Fibroblast of villous mesenchyme (primary cell): ENCODE measurements around the gene TYK2. TPM values are rescaled to one million over a fixed set of nuclear protein-coding genes. Genes with fewer than 3 reads are reported as not detected.
"Not testable (repeated sequence)": the region's sequence is repeated elsewhere in the genome, so short reads cannot be mapped to it uniquely, and the experiment has no call there.

ENCODE experiments used
- DNase-seq: peaks from one replicate; pipeline ENCODE4 v3.0.0-alpha.2; 2010; ENCODE audit warnings: low read depth
- H3K4me3 ChIP-seq: 2 replicates; pipeline ENCODE4 v1.5.1; 2011; ENCODE audit warnings: low read depth, mild to moderate bottlenecking, low read length
- CTCF ChIP-seq: IDR thresholded peaks from 2 replicates; pipeline ENCODE4 v1.5.1; 2012; ENCODE audit warnings: low read depth, mild to moderate bottlenecking, low read length; ENCODE audit not compliant: insufficient read depth
- total RNA-seq: library from RNA; depleted of rRNA; stranded (reverse); fragments of >200 nt; gene quantifications from 2 replicates; pipeline ENCODE4 v1.2.3, GENCODE V29; 2012

Gene TYK2
- total RNA-seq, 1 donor = 83.8 TPM

GRCh38 chr19:10417541-10418234 lies 37.3 kb upstream of the TYK2 start:
- no peak for TF ChIP-seq CTCF
- no peak overlapping the region for H3K4me3 ChIP-seq
- DNase-seq = no peak

- peak; percentile 71 for TF ChIP-seq CTCF
- H3K4me3 ChIP-seq = peak overlapping the region; percentile 72
- DNase-seq = peak; percentile 89
Measured at GRCh38 chr19:10416380-10417257, 36.2 kb upstream of the TYK2 start.

- TF ChIP-seq CTCF = no peak
- no peak for DNase-seq
- H3K4me3 ChIP-seq = peak overlapping the region; percentile 72
Measured at GRCh38 chr19:10416083-10416379, 35.7 kb upstream of the TYK2 start.

GRCh38 chr19:10412257-10412977 lies 32.0 kb upstream of the TYK2 start:
- no peak overlapping the region for H3K4me3 ChIP-seq
- no peak for TF ChIP-seq CTCF
- no peak for DNase-seq

GRCh38 chr19:10411224-10411623 lies 30.9 kb upstream of the TYK2 start:
- H3K4me3 ChIP-seq, DNase-seq: not testable (repeated sequence)

GRCh38 chr19:10408511-10409283 lies 28.3 kb upstream of the TYK2 start:
- no peak for DNase-seq
- H3K4me3 ChIP-seq = no peak overlapping the region
- no peak for TF ChIP-seq CTCF
